KOPT-K1 (cell line): ENCODE data around the gene IKBKE.

Experiments
- H3K27ac ChIP-seq: fragments of 200-600 bp; sonication (generic); 2 replicates; pipeline ENCODE4 v1.5.1; 2016; ENCODE audit warnings: antibody characterized with exemption, mild to moderate bottlenecking, low read depth, low read length; ENCODE audit not compliant: poor library complexity, severe bottlenecking
- H3K36me3 ChIP-seq: fragments of 200-600 bp; sonication (generic); 2 replicates; pipeline ENCODE4 v1.5.1; 2017; ENCODE audit warnings: antibody characterized with exemption, mild to moderate bottlenecking, low read length, moderate library complexity; ENCODE audit not compliant: insufficient read depth
- H3K9me3 ChIP-seq: fragments of 200-600 bp; sonication (generic); 2 replicates; pipeline ENCODE4 v1.5.1; 2017; ENCODE audit warnings: antibody characterized with exemption, low read length, mild to moderate bottlenecking; ENCODE audit not compliant: insufficient read depth, poor library complexity, severe bottlenecking

IKBKE gene

DNA sequence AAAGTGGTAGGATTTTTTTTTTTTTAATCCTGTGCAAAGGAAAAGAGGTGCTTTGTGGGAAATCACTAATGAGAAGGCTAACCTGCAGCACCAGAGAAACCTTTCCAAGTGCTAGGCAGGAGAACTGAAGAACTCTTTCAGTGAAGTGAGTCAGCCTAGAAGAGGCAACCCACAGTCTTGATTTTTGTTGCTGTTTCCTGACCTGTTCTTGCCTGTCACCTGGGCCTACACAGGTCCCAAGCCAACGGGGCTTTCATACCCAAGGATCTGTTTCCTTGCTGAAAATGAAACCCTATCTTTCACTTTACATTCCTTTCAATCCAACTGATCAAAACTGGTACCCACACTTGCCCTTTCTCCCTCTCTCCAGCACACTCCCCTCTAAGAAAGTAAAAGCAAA, 7.1 kb upstream of the IKBKE start:
- Histone ChIP-seq H3K36me3 (peaks cover 17% of the 10 kb centered on the region; the same call in 1 of the 2 replicates), H3K9me3 (no peaks in the 10 kb centered on the region), H3K27ac (no peak overlapping the region)

DNA sequence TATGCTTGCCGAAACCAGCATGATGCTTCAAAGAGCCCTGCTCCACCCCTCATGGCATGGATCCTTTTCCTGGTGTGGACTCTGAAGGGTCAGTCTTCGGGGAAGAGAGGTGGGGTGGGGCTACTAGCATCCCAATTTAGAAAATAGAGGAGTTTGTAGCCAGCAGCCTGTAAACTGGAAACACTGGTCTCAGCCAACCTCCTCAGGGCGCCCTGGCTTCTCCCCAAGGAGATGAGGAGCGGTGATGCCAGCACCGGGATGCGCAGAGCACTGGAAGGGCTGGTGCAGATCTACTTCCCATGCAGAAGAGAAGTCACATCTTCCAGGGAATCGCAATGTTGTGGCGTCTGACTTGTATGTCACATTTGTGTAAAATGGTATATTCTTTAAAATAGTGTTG, 6.4 kb upstream of the IKBKE start:
- Histone ChIP-seq H3K9me3 (no peaks in the 10 kb centered on the region), H3K36me3 (peaks cover 9% of the 10 kb centered on the region; the same call in 1 of the 2 replicates), H3K27ac (no peak overlapping the region)

DNA sequence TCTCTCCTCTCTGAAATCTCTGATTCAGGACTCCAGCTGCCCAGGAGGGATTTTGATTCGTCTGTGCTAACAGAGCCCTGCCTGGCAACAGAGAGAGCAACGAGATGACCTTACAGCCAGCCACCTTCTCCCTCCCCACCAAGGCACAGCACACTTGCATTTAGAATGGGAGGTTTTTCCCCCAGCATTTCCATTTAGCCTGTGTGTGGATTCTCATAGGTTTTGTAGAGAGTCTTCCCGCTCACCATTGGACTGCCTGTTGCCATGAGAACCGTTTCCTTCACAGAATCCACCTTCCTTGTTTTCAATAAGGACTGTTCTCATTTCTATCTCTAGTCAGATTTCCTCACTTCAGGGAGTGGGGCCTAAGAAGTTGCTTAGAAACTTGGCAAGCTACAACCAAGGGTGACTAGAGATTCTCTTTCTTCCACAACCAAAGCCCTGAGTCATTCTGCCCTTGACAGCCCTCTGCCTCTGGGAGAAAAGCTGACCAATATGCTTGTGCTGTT, 5.8 kb upstream of the IKBKE start:
- no peak overlapping the region for H3K27ac ChIP-seq
- H3K36me3 ChIP-seq, result peaks cover 8% of the 10 kb centered on the region; the same call in 1 of the 2 replicates

DNA sequence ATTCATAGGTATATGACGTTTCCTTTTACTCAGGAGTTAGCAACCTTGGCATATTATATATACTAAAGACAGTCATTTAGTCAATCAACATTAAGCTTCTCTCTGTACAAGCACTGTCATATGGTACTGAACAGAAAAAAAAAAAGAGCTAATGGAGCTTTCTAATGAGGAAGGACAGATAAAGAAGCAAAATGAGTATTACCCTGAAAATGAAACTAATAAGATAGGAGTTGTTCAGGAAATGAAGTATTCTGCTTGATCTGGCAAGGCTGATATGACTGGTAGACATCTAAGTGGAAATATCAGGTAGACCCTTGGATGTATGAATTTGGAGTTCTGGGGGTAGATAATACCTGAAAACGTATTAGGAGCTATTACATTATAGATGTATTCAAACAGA, 4.3 kb upstream of the IKBKE start:
- peaks cover 8% of the 10 kb centered on the region; the same call in 1 of the 2 replicates for H3K36me3 ChIP-seq
- H3K9me3 ChIP-seq, result no peaks in the 10 kb centered on the region
- no peak overlapping the region for H3K27ac ChIP-seq

More for the DNA sequence above, 5.8 kb upstream of the IKBKE start:
- no peaks in the 10 kb centered on the region for H3K9me3 ChIP-seq

DNA sequence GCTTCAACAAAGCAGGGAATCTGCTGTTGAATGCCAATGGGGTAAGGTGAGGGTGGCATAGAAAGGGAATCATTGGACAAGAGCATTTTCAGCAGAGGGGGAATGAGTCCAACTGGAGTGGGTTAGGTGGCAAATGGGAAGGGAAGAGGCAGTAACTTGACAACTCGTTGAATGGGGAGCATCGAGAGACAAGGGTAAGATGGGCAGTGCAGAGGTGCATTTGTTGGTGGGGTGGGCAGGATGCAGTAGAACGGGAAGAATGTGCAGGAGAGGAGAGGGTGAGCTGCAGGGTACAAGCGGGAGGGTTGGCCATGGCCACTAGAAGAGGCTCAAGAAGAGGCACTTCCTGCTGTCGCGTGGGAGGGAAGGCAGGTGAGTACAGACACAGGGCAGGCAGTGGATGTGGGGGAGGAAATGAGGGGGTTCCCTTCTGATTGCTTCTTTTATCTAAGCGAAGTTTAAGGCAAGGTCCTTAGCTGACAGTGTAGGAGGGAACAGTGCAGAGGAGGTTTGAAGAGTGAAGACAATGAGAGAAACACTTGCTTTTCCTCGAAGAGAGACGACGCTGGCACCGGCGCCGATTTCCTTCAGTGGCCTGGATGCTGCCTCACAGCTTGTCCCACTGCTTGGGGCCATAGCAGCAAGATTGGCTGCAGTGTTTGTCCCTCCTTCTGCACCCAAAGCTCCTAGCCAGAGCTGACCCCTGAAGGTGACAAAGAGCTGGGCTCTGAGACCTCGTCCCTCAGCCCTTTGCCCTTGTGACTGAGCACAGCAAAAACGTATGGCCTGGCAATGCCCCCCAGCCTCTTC, 3.2 kb upstream of the IKBKE start:
- H3K27ac ChIP-seq, result peak overlapping the region; percentile 48
- H3K9me3 ChIP-seq, result no peaks in the 10 kb centered on the region

DNA sequence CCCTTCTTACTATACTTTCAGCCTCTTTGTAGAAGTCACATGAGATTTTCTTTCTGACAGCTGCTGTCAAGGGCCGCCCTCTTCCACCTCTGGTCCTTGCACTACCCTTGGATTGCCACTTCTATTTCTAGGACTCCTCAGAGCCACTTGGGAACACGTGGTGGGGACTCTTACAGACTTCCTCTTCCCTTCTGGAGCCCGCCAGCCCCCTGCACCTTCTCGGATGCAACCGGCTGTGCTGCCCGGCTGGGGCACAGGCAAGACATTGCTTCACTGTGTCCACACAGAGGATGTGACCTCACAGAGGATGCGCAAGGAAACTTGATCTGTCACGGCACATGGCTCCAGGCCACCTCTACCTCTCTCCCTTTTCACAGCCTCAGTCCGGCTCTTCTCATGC, 2.4 kb upstream of the IKBKE start:
- no peaks in the 10 kb centered on the region for H3K9me3 ChIP-seq
- H3K36me3 ChIP-seq, result peaks cover 1% of the 10 kb centered on the region; the same call in 1 of the 2 replicates
- H3K27ac ChIP-seq, result peak overlapping the region; percentile 48

More for the DNA sequence above, 3.2 kb upstream of the IKBKE start:
- no peaks in the 10 kb centered on the region for H3K36me3 ChIP-seq

DNA sequence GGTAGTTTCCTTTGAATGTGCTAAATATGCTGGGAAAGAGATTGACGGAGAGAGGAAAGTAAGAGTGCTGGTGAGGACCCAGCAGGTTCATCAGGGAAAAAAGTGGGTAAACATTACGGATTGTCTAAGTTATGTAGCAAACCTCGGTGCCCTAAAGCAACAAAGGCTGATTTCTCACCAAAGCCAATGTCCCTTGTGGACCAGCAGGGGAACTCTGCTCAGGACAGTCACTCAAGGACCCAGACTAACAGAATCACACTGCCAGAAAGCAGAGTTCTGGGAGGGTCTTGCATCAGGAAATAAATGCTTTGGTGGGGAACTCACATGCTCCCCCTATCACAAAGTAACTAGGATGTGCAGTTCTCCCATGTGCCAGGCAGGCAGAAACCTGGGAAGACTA, 1.7 kb upstream of the IKBKE start:
- Histone ChIP-seq H3K27ac (peak overlapping the region; percentile 48), H3K9me3 (no peaks in the 10 kb centered on the region), H3K36me3 (peaks cover 8% of the 10 kb centered on the region)

DNA sequence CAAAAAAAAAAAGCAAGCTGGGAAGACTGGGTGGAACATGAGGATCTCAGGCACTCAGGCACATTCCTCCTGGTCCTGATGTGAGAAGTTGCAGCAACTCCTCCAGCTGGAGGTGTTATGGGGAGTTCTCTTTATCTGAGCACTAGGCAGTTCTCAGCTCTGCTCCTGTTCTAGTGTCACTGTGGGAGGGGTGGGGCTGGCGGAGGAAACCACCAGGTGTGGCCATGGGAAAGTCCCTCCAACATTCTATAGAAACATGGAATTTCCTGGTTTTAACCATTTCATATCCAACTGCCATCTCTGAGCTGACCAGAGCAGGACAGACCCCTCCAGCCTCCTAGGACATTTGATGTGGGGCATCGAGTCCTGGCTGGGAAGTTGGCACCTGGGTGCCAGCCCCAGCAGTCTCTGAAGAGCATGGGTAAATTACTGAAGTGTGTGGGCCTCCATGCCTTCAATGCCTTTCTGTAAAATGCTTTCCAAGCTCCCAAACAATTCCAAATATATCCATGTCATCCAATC, 804 bp upstream of the IKBKE start:
- H3K27ac ChIP-seq, result peak overlapping the region; percentile 84
- H3K9me3 ChIP-seq, result no peaks in the 10 kb centered on the region
- H3K36me3 ChIP-seq, result peaks cover 16% of the 10 kb centered on the region

DNA sequence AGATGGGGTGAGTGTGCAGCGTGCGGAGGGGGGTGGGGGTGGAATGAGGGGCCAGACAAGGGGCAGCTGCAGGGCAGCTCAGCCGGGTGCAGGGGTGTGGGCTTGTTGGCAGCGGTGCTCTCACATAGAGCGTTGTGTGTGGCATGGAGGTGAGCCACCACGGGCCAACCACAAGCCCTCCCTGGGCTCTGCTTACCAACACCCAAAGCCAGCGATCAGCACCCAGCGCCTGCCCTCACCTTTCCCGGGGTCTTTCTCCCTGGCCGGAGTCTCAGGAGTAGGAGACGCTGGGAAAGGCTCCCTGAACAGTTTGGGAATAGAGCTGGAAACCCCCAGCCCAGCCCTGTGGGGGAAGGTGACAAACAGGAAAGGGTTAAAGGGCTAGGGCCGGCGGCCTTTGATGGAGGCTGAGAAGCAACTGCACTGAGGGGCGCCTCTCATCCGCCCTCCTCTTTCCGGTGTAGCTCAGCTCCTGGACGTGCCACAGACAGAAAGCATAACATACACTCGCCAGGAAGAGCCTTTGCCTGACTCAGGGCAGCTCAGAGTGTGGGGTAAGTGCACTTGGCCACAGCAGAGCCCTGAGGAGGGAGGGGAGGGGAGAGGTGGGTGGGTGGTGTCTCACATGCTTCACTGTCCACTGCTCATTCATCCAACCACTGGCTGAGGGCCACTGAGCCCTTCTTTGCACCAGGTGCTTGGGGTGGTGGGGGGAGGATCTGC, 577 bp downstream of the IKBKE start:
- Histone ChIP-seq H3K9me3 (no peaks in the 10 kb centered on the region), H3K27ac (peak overlapping the region; percentile 84), H3K36me3 (peaks cover 30% of the 10 kb centered on the region)

DNA sequence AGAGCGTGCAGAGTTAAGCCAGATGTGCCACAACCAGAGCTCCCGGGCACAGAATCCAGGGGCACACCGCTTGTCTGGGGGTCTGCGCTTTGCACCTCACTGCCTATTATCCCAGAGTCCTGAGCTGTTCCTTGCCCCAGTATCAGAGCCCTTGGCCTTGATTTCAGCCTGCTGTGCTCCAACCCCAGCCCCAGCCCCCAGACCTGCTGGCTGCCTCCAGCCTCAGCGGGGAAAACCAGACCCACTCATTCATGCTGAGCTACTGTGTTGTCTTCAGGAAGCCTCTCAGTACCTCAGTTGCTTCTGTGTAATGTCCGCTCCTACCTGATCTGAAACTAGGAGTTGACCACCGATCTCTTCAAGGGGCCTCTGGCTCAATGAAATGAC, 1.1 kb downstream of the IKBKE start:
- Histone ChIP-seq H3K36me3 (peaks cover 36% of the 10 kb centered on the region), H3K27ac (peak overlapping the region; percentile 84), H3K9me3 (no peaks in the 10 kb centered on the region)

DNA sequence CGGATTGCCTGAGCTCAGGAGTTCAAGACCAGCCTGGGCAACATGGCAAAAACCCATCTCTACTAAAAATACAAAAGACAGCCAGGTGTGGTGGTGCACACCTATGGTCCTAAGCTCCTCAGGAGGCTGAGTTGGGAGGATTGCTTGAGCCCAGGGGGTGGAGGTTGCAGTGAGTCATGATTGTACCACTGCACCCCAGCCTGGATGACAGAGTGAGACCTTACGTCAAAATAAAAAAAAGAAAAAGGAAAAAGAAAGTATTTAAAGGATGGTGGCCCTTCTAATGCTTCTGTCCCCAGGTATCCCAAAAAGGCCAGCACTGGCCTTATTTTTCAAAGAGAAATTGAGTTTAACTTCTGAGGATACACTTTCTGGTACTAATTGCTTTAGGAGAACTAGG, 1.7 kb downstream of the IKBKE start:
- Histone ChIP-seq H3K27ac (peak overlapping the region; percentile 84), H3K36me3 (peaks cover 42% of the 10 kb centered on the region), H3K9me3 (no peaks in the 10 kb centered on the region)

DNA sequence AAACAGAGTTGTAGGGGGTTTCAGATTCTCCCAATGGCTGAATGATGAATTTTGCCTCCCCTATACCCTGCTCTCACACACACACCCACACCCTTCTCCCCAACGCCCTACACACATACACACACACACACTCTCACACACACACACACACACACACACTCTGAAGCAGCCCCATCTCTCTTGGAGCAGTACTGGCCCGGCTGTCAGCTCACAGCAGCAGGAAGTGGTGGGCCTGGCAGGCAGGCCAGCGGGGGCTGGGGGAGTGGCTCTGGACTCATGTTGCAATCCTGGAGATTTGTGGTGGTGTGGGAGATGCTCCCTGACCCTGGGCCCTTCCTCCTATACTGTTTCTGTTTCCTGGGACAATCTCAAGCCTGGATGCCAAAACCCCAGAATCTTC, 2.2 kb downstream of the IKBKE start:
- H3K36me3 ChIP-seq, result peaks cover 46% of the 10 kb centered on the region
- H3K27ac ChIP-seq, result peak overlapping the region; percentile 84
- no peaks in the 10 kb centered on the region for H3K9me3 ChIP-seq

DNA sequence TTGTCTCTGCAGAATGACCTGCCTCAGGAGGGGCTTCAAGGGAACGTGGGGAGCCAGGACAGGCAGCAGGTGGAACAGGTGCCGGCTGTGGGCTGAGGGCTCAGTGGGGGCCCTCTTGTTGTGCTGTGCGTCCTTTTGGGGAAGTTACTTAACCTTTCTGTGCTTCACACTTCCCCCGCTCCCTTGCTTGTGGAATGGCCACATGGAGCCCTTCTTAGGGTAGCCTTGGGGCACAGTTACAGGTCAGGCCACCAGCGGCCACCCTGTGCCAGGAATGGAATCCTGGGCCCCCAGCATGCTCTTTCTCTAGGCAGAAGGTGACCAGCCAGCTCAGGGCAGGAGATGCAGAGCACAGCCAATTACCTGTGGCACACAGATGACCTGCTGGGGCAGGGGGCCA, 2.6 kb downstream of the IKBKE start:
- no peaks in the 10 kb centered on the region for H3K9me3 ChIP-seq
- H3K27ac ChIP-seq, result peak overlapping the region; percentile 84

DNA sequence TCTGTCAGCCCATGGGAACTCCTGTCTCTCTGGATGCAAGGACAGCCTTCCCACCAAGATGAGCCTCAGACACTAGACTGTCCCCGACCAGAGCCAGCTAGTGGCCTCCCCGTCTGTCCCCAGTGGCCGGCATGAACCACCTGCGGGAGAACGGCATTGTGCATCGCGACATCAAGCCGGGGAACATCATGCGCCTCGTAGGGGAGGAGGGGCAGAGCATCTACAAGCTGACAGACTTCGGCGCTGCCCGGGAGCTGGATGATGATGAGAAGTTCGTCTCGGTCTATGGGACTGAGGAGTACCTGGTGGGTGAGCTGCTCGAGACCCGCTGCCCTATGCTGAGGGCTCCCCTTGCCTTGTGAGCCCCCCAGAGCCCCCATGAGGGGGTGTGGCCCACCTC, 5.8 kb downstream of the IKBKE start:
- H3K27ac ChIP-seq, result no peak overlapping the region
- peaks cover 82% of the 10 kb centered on the region for H3K36me3 ChIP-seq
- no peaks in the 10 kb centered on the region for H3K9me3 ChIP-seq

More for the DNA sequence above, 2.6 kb downstream of the IKBKE start:
- peaks cover 50% of the 10 kb centered on the region for H3K36me3 ChIP-seq

DNA sequence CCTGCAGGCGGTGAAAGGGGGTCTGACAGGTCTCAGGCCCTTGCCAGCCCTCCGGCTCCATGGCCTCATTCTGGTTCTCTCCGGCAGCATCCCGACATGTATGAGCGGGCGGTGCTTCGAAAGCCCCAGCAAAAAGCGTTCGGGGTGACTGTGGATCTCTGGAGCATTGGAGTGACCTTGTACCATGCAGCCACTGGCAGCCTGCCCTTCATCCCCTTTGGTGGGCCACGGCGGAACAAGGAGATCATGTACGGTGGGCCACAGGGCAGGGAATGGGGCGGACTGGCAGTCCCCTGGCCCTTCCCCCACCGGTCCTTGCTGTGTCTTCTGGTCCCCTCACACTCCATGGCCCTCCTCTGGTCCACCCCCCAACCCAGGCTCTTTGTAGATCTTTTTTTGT, 6.3 kb downstream of the IKBKE start:
- Histone ChIP-seq H3K36me3 (peaks cover 87% of the 10 kb centered on the region), H3K9me3 (no peaks in the 10 kb centered on the region), H3K27ac (no peak overlapping the region)
